ENCODE results near the gene MTF1.

DNA sequence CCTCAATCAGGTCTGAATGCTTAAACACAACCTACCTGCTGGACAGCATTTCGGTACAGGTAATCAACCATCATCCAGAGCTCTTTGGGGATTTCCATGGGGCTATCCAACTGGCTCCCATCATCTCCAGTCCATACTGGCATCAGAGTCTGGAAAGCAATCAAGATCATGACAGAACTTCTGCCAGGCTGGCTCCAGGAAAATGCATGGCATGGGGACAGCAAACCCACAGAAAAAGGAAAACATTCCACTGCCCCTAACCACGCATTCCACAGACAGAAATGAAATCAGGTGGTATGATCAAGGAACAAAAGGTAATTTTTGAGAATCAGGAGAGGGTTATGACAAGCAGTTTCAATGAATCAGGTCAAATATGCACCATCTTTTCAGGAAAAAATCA, 9.1 kb upstream of the MTF1 start:
- no peak for TF ChIP-seq CTCF (IDR thresholded peaks at IDR 0.05)
- TF ChIP-seq POLR2A (IDR thresholded peaks at IDR 0.05), result no peak

Data from tibial nerve (tissue), 3 donors.